Right lobe of liver (tissue), 6 donors: Measurements from ENCODE around the gene SIRT2. TPM values are rescaled to one million over a fixed set of nuclear protein-coding genes. Genes with fewer than 3 reads are reported as not detected.

Experiments used
- ATAC-seq, 4 donors: fragments of 200-7000 bp; cut with Tn5 transposase; one replicate each; pipeline ENCODE4 v1.9.1; 2020; ENCODE audit warnings: mild to moderate bottlenecking in 4 of 4, moderate library complexity in 4 of 4
- DNase-seq, 3 donors: peaks; one replicate each; pipeline ENCODE4 v3.0.0-alpha.2; 2020
- H3K27ac ChIP-seq, 3 donors: fragments of 200-600 bp; one replicate each; pipeline ENCODE4 v1.8.0; 2022
- H3K27me3 ChIP-seq, 2 donors: fragments of 200-600 bp; one replicate each; pipeline ENCODE4 v1.8.0; 2022
- H3K36me3 ChIP-seq, 4 donors: fragments of 200-600 bp; sonication (generic) in 1 of 4; one replicate each; pipeline versions ENCODE4 v1.5.1 to v1.8.0; 2017 to 2022; ENCODE audit warnings: control low read depth in 1 of 4
- H3K4me1 ChIP-seq, 4 donors: fragments of 200-600 bp; sonication (generic) in 1 of 4; one replicate each; pipeline versions ENCODE4 v1.5.1 to v1.8.0; 2017 to 2022; ENCODE audit warnings: control low read depth in 1 of 4
- H3K4me3 ChIP-seq, 3 donors: fragments of 200-600 bp; one replicate each; pipeline ENCODE4 v1.8.0; 2022
- H3K9me3 ChIP-seq, 4 donors: fragments of 200-600 bp; sonication (generic) in 1 of 4; one replicate each; pipeline versions ENCODE4 v1.5.1 to v1.8.0; 2017 to 2022; ENCODE audit warnings: control low read depth in 1 of 4
- CTCF ChIP-seq, 4 donors: fragments of 200-600 bp in 3 of 4; fragments of 450-650 bp in 1 of 4; IDR thresholded peaks; one replicate each; pipeline versions ENCODE4 v1.5.1 to v1.8.0; 2016 to 2022; ENCODE audit warnings: antibody characterized with exemption in 4 of 4, mild to moderate bottlenecking in 2 of 4
- POLR2A ChIP-seq: fragments of 450-650 bp; IDR thresholded peaks from one replicate; pipeline ENCODE4 v1.6.1; 2017; ENCODE audit warnings: antibody characterized with exemption, mild to moderate bottlenecking
- WGBS: methylation state at CpG from one replicate; pipeline ENCODE4 v1.1.6; 2018; ENCODE audit warnings: low coverage, low lambda C conversion rate; ENCODE audit not compliant: insufficient coverage; ENCODE audit errors: missing lambda C conversion rate; 5-methylcytosine and 5-hydroxymethylcytosine counted together
- intact Hi-C, 2 donors: fragments of 100-400 bp; cut with DNase I; formaldehyde crosslinking; loops; one replicate each; pipeline versions ENCODE4 v1.11.2 to v1.14.1; 2022
- total RNA-seq, 6 experiments: library from RNA; depleted of rRNA in 2 of 6; stranded (reverse); fragments of >200 nt in 2 of 6; fragmentation: NEBNext Ultra II Directional in 3 of 6; extraction: Animal tissue kit (Norgen Biotek cat#: 25700) in 3 of 6; gene quantifications; one replicate each; pipeline versions ENCODE4 v1.1.0 to v1.2.4, GENCODE V29; 2016 to 2023
- donor health status: DM: no; HTN: yes; CAD: no.
- donor health status: DM: no; HTN: no; CAD: no.
- donor health status: DM: no; HTN: no; CAD: no.
- donor health status: DM: no; HTN: yes; CAD: no.
- donor health status: DM: no; HTN: yes; CAD: no.

The SIRT2 gene
- total RNA-seq, 6 experiments from 2014 or later: 28.6 to 62.0 (median 32.5) TPM

GRCh38 chr19:38850436-38850975 is 48.9 kb downstream of the SIRT2 start:
- 2% methylated on average over 11 of the region's 26 CpGs for WGBS
- Histone ChIP-seq H3K27me3 (no peaks in the 10 kb centered on the region), H3K4me3 (peak overlapping the region; percentile 49 to 76 (median 70)), H3K4me1 (peaks cover 0 to 33% (median 10%) of the 10 kb centered on the region in 4 donors), H3K9me3 (no peaks in the 10 kb centered on the region), H3K36me3 (peaks cover 12 to 23% (median 18%) of the 10 kb centered on the region in 4 donors), H3K27ac (peak overlapping the region; percentile 97 to 98 (median 98))
- intact Hi-C loops: no loop called here
- ATAC-seq (peak; percentile 73 to 89 (median 81)), DNase-seq (peak in 2 of 3 donors; percentile 98 to 99)
- TF ChIP-seq POLR2A: peak; percentile 97
- peak in 2 of 4 donors; percentile 7 to 34 for TF ChIP-seq CTCF (IDR thresholded peaks at IDR 0.05)

- H3K36me3 ChIP-seq: peaks cover 17 to 28% (median 22%) of the 10 kb centered on the region in 4 donors
- peak; percentile 99 to 100 (median 99) for DNase-seq
- no peaks in the 10 kb centered on the region for H3K9me3 ChIP-seq
- peak within 1 kb of the TSS; percentile 100 for H3K27ac ChIP-seq
- under 1% methylated on average over 23 of the region's 50 CpGs for WGBS
- intact Hi-C loops: no loop called here
- H3K27me3 ChIP-seq: no peaks in the 10 kb centered on the region
- peak within 1 kb of the TSS; percentile 78 to 99 (median 91) for H3K4me3 ChIP-seq
- H3K4me1 ChIP-seq: peaks cover 0 to 36% (median 10%) of the 10 kb centered on the region in 4 donors
- peak; percentile 66 to 85 (median 76) for ATAC-seq
- TF ChIP-seq POLR2A (peak; percentile 97), CTCF (IDR thresholded peaks at IDR 0.05) (peak; percentile 31 to 64 (median 47))
Observed at GRCh38 chr19:38849860-38850435, 49.5 kb downstream of the SIRT2 start, which contains the start of gene HNRNPL. Gene HNRNPL (minus strand): TSS chr19:38849986. CDS start chr19:38849966, 20 bp downstream.

GRCh38 chr19:38849147-38849859 is 50.1 kb downstream of the SIRT2 start:
- intact Hi-C loops: no loop called here
- Histone ChIP-seq H3K27ac (peak overlapping the region; percentile 100), H3K4me1 (peaks cover 0 to 39% (median 12%) of the 10 kb centered on the region in 4 donors)

More at GRCh38 chr19:38849147-38849859, 50.1 kb downstream of the SIRT2 start:
- H3K27me3 ChIP-seq: no peaks in the 10 kb centered on the region
- TF ChIP-seq POLR2A: no peak
- TF ChIP-seq CTCF (IDR thresholded peaks at IDR 0.05): no peak
- peak overlapping the region; percentile 78 to 99 (median 91) for H3K4me3 ChIP-seq
- H3K36me3 ChIP-seq: peaks cover 22 to 35% (median 27%) of the 10 kb centered on the region in 4 donors
- DNase-seq (peak; percentile 97 to 98 (median 97)), ATAC-seq (peak; percentile 22 to 46 (median 34))
- H3K9me3 ChIP-seq: no peaks in the 10 kb centered on the region
- 0% methylated on average over 8 of the region's 76 CpGs for WGBS
